Measurements from ENCODE around the gene ZBTB20.

DNA sequence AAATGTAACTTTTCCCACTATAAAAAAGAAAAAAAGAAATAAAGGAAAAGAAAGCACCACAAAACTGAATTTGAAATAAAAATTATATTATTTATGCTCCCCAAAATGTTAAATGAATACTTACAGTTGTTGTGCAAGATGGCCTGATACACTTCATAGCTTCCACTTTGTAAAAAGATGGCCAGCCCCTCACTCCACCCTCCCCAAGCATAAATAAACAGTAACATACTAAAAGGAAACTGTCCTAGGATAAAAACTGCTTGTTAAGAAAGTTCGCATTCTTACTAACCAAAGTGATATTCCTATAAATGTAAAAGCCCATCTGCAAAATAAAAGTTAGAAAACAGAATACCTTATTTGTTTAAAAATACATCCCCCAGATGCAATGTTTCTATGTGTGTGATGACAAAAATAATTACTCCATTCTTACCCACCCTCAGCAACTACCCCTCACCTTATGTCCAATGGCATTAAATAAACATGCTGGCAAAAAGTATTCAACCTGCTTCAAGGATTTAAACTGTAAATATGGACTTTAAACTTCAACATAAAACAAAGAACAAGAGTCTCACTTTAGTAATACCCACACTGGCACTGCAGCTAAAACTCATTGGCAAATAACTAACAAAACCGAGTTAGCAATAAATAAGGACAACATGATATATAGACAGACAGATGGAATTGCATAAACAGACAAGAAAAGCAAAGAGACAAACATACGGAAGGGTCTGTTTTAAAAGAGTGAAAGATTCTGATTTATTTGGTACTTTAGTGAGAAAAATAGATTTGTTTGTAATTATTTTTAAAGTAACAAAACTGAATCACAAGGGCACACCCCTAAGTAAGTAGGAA lies 47.7 kb downstream of the ZBTB20 start:
- TF ChIP-seq, protein P1, sequence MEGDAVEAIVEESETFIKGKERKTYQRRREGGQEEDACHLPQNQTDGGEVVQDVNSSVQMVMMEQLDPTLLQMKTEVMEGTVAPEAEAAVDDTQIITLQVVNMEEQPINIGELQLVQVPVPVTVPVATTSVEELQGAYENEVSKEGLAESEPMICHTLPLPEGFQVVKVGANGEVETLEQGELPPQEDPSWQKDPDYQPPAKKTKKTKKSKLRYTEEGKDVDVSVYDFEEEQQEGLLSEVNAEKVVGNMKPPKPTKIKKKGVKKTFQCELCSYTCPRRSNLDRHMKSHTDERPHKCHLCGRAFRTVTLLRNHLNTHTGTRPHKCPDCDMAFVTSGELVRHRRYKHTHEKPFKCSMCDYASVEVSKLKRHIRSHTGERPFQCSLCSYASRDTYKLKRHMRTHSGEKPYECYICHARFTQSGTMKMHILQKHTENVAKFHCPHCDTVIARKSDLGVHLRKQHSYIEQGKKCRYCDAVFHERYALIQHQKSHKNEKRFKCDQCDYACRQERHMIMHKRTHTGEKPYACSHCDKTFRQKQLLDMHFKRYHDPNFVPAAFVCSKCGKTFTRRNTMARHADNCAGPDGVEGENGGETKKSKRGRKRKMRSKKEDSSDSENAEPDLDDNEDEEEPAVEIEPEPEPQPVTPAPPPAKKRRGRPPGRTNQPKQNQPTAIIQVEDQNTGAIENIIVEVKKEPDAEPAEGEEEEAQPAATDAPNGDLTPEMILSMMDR (IDR thresholded peaks at IDR 0.05; ENCODE audit: low read depth, low read length, poor library complexity, severe bottlenecking), result no peak
- no peak for TF ChIP-seq EZH2phosphoT487 (IDR thresholded peaks at IDR 0.05; ENCODE audit: borderline replicate concordance, low read length)
